HepG2 (cell line): ENCODE data around the gene SYT7. TPM values are rescaled to one million over a fixed set of nuclear protein-coding genes. Genes with fewer than 3 reads are reported as not detected.

Experiments used
- ARNTL ChIP-seq: sonication (generic); formaldehyde crosslinking; IDR thresholded peaks from 2 replicates; pipeline ENCODE4 v1.4.0; 2020; ENCODE audit warnings: mild to moderate bottlenecking, missing genetic modification reagents
- BHLHE40 ChIP-seq: IDR thresholded peaks from 2 replicates; pipeline ENCODE4 v1.6.1; 2011; ENCODE audit warnings: low read length, improper control_type of control experiment
- EEA1 ChIP-seq: sonication (generic); formaldehyde crosslinking; IDR thresholded peaks from 2 replicates; pipeline ENCODE4 v1.5.1; 2020; ENCODE audit warnings: mild to moderate bottlenecking, missing genetic modification reagents, borderline replicate concordance
- ETV6 ChIP-seq: sonication (generic); formaldehyde crosslinking; conservative IDR thresholded peaks from 2 replicates; pipeline ENCODE4 v1.4.0; 2020; ENCODE audit warnings: missing genetic modification reagents
- FOXC1 ChIP-seq: sonication (generic); formaldehyde crosslinking; IDR thresholded peaks from 2 replicates; pipeline ENCODE4 v1.8.0; 2022; ENCODE audit warnings: mild to moderate bottlenecking, missing genetic modification reagents, borderline replicate concordance
- GTF2F1 ChIP-seq: fragments of 150-350 bp; IDR thresholded peaks from 2 replicates; pipeline ENCODE4 v1.6.1; 2014; ENCODE audit warnings: low read length
- HNRNPUL1 ChIP-seq: fragments of 200-400 bp; formaldehyde crosslinking; IDR thresholded peaks from 2 replicates; pipeline ENCODE4 v1.6.1; 2017; ENCODE audit warnings: low read depth, mild to moderate bottlenecking, low read length, moderate library complexity
- HOXA3 ChIP-seq: sonication (generic); formaldehyde crosslinking; IDR thresholded peaks from 2 replicates; pipeline ENCODE4 v1.5.0; 2020; ENCODE audit warnings: missing genetic modification reagents
- ISL2 ChIP-seq: sonication (generic); formaldehyde crosslinking; IDR thresholded peaks from 2 replicates; pipeline ENCODE4 v1.5.0; 2020; ENCODE audit warnings: missing genetic modification reagents
- NR2C2 ChIP-seq: sonication (generic); formaldehyde crosslinking; IDR thresholded peaks from 2 replicates; pipeline ENCODE4 v1.4.0; 2020; ENCODE audit warnings: missing genetic modification reagents, mild to moderate bottlenecking, moderate library complexity, borderline replicate concordance
- PHB2 ChIP-seq: fragments of 450-650 bp; IDR thresholded peaks from 2 replicates; pipeline ENCODE4 v1.6.1; 2018; ENCODE audit not compliant: partially characterized antibody
- PPARG ChIP-seq: conservative IDR thresholded peaks from 2 replicates; pipeline ENCODE4 v1.6.1; 2016; ENCODE audit warnings: missing biosample characterization, missing genetic modification reagents
- TBX3 ChIP-seq: fragments of 450-650 bp; IDR thresholded peaks from 2 replicates; pipeline ENCODE4 v1.6.1; 2017; ENCODE audit warnings: antibody characterized with exemption, mild to moderate bottlenecking, inconsistent platforms, borderline replicate concordance
- TFAP4 ChIP-seq: sonication (generic); IDR thresholded peaks from 2 replicates; pipeline ENCODE4 v1.6.1; 2016; ENCODE audit warnings: low read depth, borderline replicate concordance
- TIGD3 ChIP-seq: sonication (generic); formaldehyde crosslinking; IDR thresholded peaks from 2 replicates; pipeline ENCODE4 v1.5.1; 2020; ENCODE audit warnings: mild to moderate bottlenecking, missing genetic modification reagents, borderline replicate concordance
- ZBTB21 ChIP-seq: sonication (generic); formaldehyde crosslinking; IDR thresholded peaks from 2 replicates; pipeline ENCODE4 v1.4.0; 2020; ENCODE audit warnings: missing genetic modification reagents
- ZBTB39 ChIP-seq: sonication (generic); formaldehyde crosslinking; IDR thresholded peaks from 2 replicates; pipeline ENCODE4 v1.5.0; 2020; ENCODE audit warnings: missing genetic modification reagents
- ZBTB7A ChIP-seq: sonication (generic); formaldehyde crosslinking; IDR thresholded peaks from 2 replicates; pipeline ENCODE4 v1.8.0; 2022; ENCODE audit warnings: mild to moderate bottlenecking, missing genetic modification reagents
- ZBTB8A ChIP-seq: sonication (generic); formaldehyde crosslinking; IDR thresholded peaks from 2 replicates; pipeline ENCODE4 v1.4.0; 2020; ENCODE audit warnings: mild to moderate bottlenecking, low read depth, missing genetic modification reagents, borderline replicate concordance
- ZFP36L1 ChIP-seq: sonication (generic); formaldehyde crosslinking; IDR thresholded peaks from 2 replicates; pipeline ENCODE4 v1.8.0; 2022; ENCODE audit warnings: mild to moderate bottlenecking, missing genetic modification reagents, moderate library complexity
- ZNF3 ChIP-seq: IDR thresholded peaks from 2 replicates; pipeline ENCODE4 v1.7.0; 2017; ENCODE audit warnings: inconsistent platforms
- ZNF33B ChIP-seq: sonication (generic); formaldehyde crosslinking; IDR thresholded peaks from 2 replicates; pipeline ENCODE4 v1.5.1; 2020; ENCODE audit warnings: mild to moderate bottlenecking, missing genetic modification reagents
- ZNF569 ChIP-seq: sonication (generic); formaldehyde crosslinking; IDR thresholded peaks from 2 replicates; pipeline ENCODE4 v1.5.0; 2020; ENCODE audit warnings: mild to moderate bottlenecking, missing genetic modification reagents, moderate library complexity, borderline replicate concordance
- ZNF772 ChIP-seq: sonication (generic); formaldehyde crosslinking; IDR thresholded peaks from 2 replicates; pipeline ENCODE4 v1.5.0; 2020; ENCODE audit warnings: mild to moderate bottlenecking, missing genetic modification reagents
- ZZZ3 ChIP-seq: sonication (generic); formaldehyde crosslinking; IDR thresholded peaks from 2 replicates; pipeline ENCODE4 v1.4.0; 2020; ENCODE audit warnings: missing genetic modification reagents, mild to moderate bottlenecking, borderline replicate concordance
- polyA plus RNA-seq, 8 experiments: library from polyadenylated mRNA; depleted of rRNA in 3 of 8; stranded (reverse) in 7 of 8; unstranded in 1 of 8; fragments of >200 nt; fragmentation: Illumina TruSeq in 4 of 8; extraction: Trizol in 4 of 8; gene quantifications; 2 replicates each; pipeline versions ENCODE4 v1.2.1 to v1.2.3, GENCODE V29; 2011 to 2016; ENCODE audit warnings: low read depth in 4 of 8, missing spikeins in 1 of 8, mixed read lengths in 1 of 8; ENCODE audit not compliant: insufficient read depth in 1 of 8
- total RNA-seq, 5 experiments: library from RNA; depleted of rRNA; stranded (reverse); fragments of >200 nt; fragmentation: Illumina TruSeq; extraction: Trizol; gene quantifications; 2 replicates each; pipeline ENCODE4 v1.2.3, GENCODE V29; 2016; ENCODE audit warnings: low read depth in 1 of 5

Gene SYT7
- total and polyA plus RNA-seq, 2 of the 13 experiments (the other 11 are each of a cell fraction or from before 2014, with no cell fraction given), result 1.4 to 4.4 TPM

GRCh38 chr11:61609000-61609979 is 28.4 kb upstream of the SYT7 start (continued):
- TF ChIP-seq HNRNPUL1, result no peak
- TF ChIP-seq ZFP36L1 (CRISPR knock-in tag), result peak; percentile 87; the same call in 1 of the 2 replicates
- TF ChIP-seq HOXA3 (CRISPR knock-in tag), result peak; percentile 77
- peak; percentile 68; the same call in 1 of the 2 replicates for TF ChIP-seq ISL2 (CRISPR knock-in tag)
- no peak for TF ChIP-seq GTF2F1
- TF ChIP-seq ZNF772, result peak; percentile 81
- TF ChIP-seq ETV6, result no peak
- TF ChIP-seq BHLHE40, result peak; percentile 78
- TF ChIP-seq PHB2, result no peak
- TF ChIP-seq ZNF33B (CRISPR knock-in tag), result 0 out of 2 replicates have a peak, but pooled peaks have one; percentile 63
- peak; percentile 29; the same call in 1 of the 2 replicates for TF ChIP-seq NR2C2 (CRISPR knock-in tag)
- no peak for TF ChIP-seq ZZZ3 (CRISPR knock-in tag)
- TF ChIP-seq ZBTB8A (CRISPR knock-in tag), result 0 out of 2 replicates have a peak, but pooled peaks have one; percentile 33
- TF ChIP-seq ARNTL (CRISPR knock-in tag), result peak; percentile 76
- TF ChIP-seq ZBTB7A (CRISPR knock-in tag), result peak; percentile 71; the same call in 1 of the 2 replicates
- peak; percentile 81; the same call in 1 of the 2 replicates for TF ChIP-seq TBX3
- TF ChIP-seq ZBTB21 (CRISPR knock-in tag), result peak; percentile 76
- no peak for TF ChIP-seq FOXC1 (CRISPR knock-in tag)
- 0 out of 2 replicates have a peak, but pooled peaks have one; percentile 37 for TF ChIP-seq PPARG (CRISPR knock-in tag)
- TF ChIP-seq ZNF569 (CRISPR knock-in tag), result no peak
- TF ChIP-seq TIGD3 (CRISPR knock-in tag), result peak; percentile 37; the same call in 1 of the 2 replicates
- no peak for TF ChIP-seq EEA1 (CRISPR knock-in tag)
- 0 out of 2 replicates have a peak, but pooled peaks have one; percentile 10 for TF ChIP-seq TFAP4
- TF ChIP-seq ZNF3 (CRISPR knock-in tag), result no peak
- no peak for TF ChIP-seq ZBTB39 (CRISPR knock-in tag)
